Measurements from ENCODE around the gene IGFBP3.

DNA sequence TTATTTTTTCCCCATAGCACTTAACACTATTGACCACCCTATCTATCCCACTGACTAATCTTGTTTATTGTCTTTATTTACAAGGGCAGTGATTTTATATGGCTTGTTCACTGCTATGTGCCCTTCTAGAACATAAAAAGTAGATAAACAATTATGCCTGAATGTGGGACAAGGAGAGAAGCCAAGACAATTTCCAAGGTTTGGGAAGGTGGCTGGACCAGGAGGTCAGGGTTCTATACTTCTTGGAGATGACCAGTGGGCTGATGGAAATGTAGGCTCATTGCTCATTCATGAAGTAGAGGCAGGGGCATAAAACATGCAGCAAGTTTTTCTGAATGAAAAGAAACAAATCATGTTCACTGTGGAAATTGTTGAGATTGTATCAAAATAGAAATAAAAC lies 11.5 kb downstream of the IGFBP3 start:
- TF ChIP-seq EP300 (IDR thresholded peaks at IDR 0.05; ENCODE audit: low read depth) (no peak), POLR2AphosphoS5 (IDR thresholded peaks at IDR 0.05) (no peak), POLR2A (IDR thresholded peaks at IDR 0.05) (no peak)
- TF ChIP-seq, protein P1, sequence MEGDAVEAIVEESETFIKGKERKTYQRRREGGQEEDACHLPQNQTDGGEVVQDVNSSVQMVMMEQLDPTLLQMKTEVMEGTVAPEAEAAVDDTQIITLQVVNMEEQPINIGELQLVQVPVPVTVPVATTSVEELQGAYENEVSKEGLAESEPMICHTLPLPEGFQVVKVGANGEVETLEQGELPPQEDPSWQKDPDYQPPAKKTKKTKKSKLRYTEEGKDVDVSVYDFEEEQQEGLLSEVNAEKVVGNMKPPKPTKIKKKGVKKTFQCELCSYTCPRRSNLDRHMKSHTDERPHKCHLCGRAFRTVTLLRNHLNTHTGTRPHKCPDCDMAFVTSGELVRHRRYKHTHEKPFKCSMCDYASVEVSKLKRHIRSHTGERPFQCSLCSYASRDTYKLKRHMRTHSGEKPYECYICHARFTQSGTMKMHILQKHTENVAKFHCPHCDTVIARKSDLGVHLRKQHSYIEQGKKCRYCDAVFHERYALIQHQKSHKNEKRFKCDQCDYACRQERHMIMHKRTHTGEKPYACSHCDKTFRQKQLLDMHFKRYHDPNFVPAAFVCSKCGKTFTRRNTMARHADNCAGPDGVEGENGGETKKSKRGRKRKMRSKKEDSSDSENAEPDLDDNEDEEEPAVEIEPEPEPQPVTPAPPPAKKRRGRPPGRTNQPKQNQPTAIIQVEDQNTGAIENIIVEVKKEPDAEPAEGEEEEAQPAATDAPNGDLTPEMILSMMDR (IDR thresholded peaks at IDR 0.05) = no peak
